ENCODE data around the gene KIAA0825.

GRCh38 chr5:94613583-94613982 lies 4.8 kb downstream of the KIAA0825 start:
- no peak for TF ChIP-seq CTCF (IDR thresholded peaks at IDR 0.05)
- TF ChIP-seq, protein P1, sequence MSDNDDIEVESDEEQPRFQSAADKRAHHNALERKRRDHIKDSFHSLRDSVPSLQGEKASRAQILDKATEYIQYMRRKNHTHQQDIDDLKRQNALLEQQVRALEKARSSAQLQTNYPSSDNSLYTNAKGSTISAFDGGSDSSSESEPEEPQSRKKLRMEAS (CRISPR knock-in tag; IDR thresholded peaks at IDR 0.05), result no peak
- TF ChIP-seq, protein P2, sequence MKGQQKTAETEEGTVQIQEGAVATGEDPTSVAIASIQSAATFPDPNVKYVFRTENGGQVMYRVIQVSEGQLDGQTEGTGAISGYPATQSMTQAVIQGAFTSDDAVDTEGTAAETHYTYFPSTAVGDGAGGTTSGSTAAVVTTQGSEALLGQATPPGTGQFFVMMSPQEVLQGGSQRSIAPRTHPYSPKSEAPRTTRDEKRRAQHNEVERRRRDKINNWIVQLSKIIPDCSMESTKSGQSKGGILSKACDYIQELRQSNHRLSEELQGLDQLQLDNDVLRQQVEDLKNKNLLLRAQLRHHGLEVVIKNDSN (CRISPR knock-in tag; IDR thresholded peaks at IDR 0.05), result no peak
- TF ChIP-seq ATF3 (CRISPR knock-in tag; conservative IDR thresholded peaks at IDR 0.05), result no peak
- TF ChIP-seq SP1 (CRISPR knock-in tag; conservative IDR thresholded peaks at IDR 0.05), result no peak
- TF ChIP-seq, protein P3, sequence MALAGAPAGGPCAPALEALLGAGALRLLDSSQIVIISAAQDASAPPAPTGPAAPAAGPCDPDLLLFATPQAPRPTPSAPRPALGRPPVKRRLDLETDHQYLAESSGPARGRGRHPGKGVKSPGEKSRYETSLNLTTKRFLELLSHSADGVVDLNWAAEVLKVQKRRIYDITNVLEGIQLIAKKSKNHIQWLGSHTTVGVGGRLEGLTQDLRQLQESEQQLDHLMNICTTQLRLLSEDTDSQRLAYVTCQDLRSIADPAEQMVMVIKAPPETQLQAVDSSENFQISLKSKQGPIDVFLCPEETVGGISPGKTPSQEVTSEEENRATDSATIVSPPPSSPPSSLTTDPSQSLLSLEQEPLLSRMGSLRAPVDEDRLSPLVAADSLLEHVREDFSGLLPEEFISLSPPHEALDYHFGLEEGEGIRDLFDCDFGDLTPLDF (CRISPR knock-in tag; IDR thresholded peaks at IDR 0.05), result no peak
- TF ChIP-seq NFE2L1 (CRISPR knock-in tag; IDR thresholded peaks at IDR 0.05), result no peak
